HepG2 (cell line): ENCODE results near the gene EPHA3. TPM values are rescaled to one million over a fixed set of nuclear protein-coding genes. Genes with fewer than 3 reads are reported as not detected.

Source experiments
- ATAC-seq: fragments of 200-7000 bp; cut with Tn5 transposase; 3 replicates; pipeline ENCODE4 v1.9.1; 2020; ENCODE audit warnings: mild to moderate bottlenecking, moderate library complexity
- BruUV-seq: library from RNA; stranded (reverse); fragments of 400-500 nt; replicated peaks from 2 replicates; lab custom pipeline; 2021; lab: Mats Ljungman, UMichigan
- CTCF ChIA-PET: fragments of 300-600 bp; formaldehyde crosslinking; extraction: SDS; loops from one replicate; lab custom pipeline; 2021; ENCODE audit warnings: low total read pairs, inconsistent platforms, low intra/inter-chr PET ratio; lab: Yijun Ruan, JAX
- POLR2A ChIA-PET: fragments of 350-600 bp; sonication (Branson Sonifier 250); formaldehyde crosslinking; loops from one replicate; lab custom pipeline; 2020; ENCODE audit warnings: antibody characterized with exemption, inconsistent platforms; lab: Yijun Ruan, JAX
- DNase-seq: peaks from one replicate; pipeline ENCODE4 v3.0.0-alpha.2; 2015; ENCODE audit warnings: low spot score
- FAIRE-seq: peaks from 3 replicates; lab custom pipeline; 2011; peaks lifted over from hg19 to GRCh38; lab: Jason Lieb, UNC
- H2AFZ ChIP-seq: one replicate; pipeline ENCODE4 v1.6.1; 2011; ENCODE audit warnings: low read length, inconsistent platforms
- H3K27ac ChIP-seq: fragments of 300-600 bp; 3 replicates; pipeline ENCODE4 v1.8.0; 2011; ENCODE audit warnings: mixed run types, mild to moderate bottlenecking, mixed read lengths, low read length, inconsistent platforms; ENCODE audit not compliant: insufficient read depth; ENCODE audit errors: extremely low read length
- H3K27me3 ChIP-seq, 2 experiments: fragments of 200-600 bp in 1 of 2; 2 replicates in 1 of 2; 3 replicates in 1 of 2; pipeline versions ENCODE4 v1.6.0 to v1.8.0; 2011; ENCODE audit warnings: low read length in 2 of 2, mild to moderate bottlenecking in 2 of 2, moderate library complexity in 2 of 2, inconsistent platforms in 1 of 2; ENCODE audit not compliant: insufficient read depth in 2 of 2, control insufficient read depth in 1 of 2
- H3K36me3 ChIP-seq, 2 experiments: fragments of 200-600 bp in 1 of 2; replicated peaks in 1 of 2; 2 replicates in 1 of 2; 3 replicates in 1 of 2; pipeline versions ENCODE4 v1.5.1 to v1.8.0; 2011; ENCODE audit warnings: low read length in 2 of 2, inconsistent platforms in 1 of 2; ENCODE audit not compliant: insufficient read depth in 2 of 2, control insufficient read depth in 1 of 2
- H3K4me1 ChIP-seq: 2 replicates; pipeline ENCODE4 v1.5.1; 2012; ENCODE audit warnings: low read length, inconsistent platforms; ENCODE audit not compliant: insufficient read depth
- H3K4me2 ChIP-seq: 2 replicates; pipeline ENCODE4 v1.6.0; 2011; ENCODE audit warnings: low read depth, low read length, inconsistent platforms
- H3K4me3 ChIP-seq, 3 experiments: fragments of 200-600 bp in 1 of 3; sonication (generic), shearing (Covaris generic) in 1 of 3; replicated peaks in 1 of 3; 2 replicates each; pipeline ENCODE4 v1.5.1; 2011 to 2016; ENCODE audit warnings: low read length in 3 of 3, inconsistent platforms in 2 of 3, low read depth in 2 of 3, mild to moderate bottlenecking in 2 of 3, control low read depth in 1 of 3, mixed read lengths in 1 of 3; ENCODE audit not compliant: insufficient read depth in 1 of 3
- H3K79me2 ChIP-seq: one replicate; pipeline ENCODE4 v1.6.1; 2011; ENCODE audit warnings: low read length, inconsistent platforms; ENCODE audit not compliant: insufficient read depth
- H3K9ac ChIP-seq: 2 replicates; pipeline ENCODE4 v1.6.0; 2011; ENCODE audit warnings: mild to moderate bottlenecking, low read depth, low read length, inconsistent platforms; ENCODE audit not compliant: insufficient read depth
- H3K9me3 ChIP-seq: 2 replicates; pipeline ENCODE4 v1.5.1; 2012; ENCODE audit warnings: mild to moderate bottlenecking, low read length
- H4K20me1 ChIP-seq: 2 replicates; pipeline ENCODE4 v1.6.0; 2011; ENCODE audit warnings: inconsistent platforms, mild to moderate bottlenecking, low read length, moderate library complexity; ENCODE audit not compliant: insufficient read depth
- TGIF2 ChIP-seq: IDR thresholded peaks from 2 replicates; pipeline ENCODE4 v1.6.1; 2016; ENCODE audit warnings: control low read depth, missing compliant biosample characterization
- ZBTB39 ChIP-seq: sonication (generic); formaldehyde crosslinking; IDR thresholded peaks from 2 replicates; pipeline ENCODE4 v1.5.0; 2020; ENCODE audit warnings: missing genetic modification reagents
- ZNF775 ChIP-seq: sonication (generic); formaldehyde crosslinking; IDR thresholded peaks from 2 replicates; pipeline ENCODE4 v1.4.0; 2020; ENCODE audit warnings: missing genetic modification reagents, mild to moderate bottlenecking, moderate library complexity, borderline replicate concordance
- WGBS: methylation state at CpG from one replicate; pipeline ENCODE4 v1.1.6; 2017; ENCODE audit warnings: low lambda C conversion rate; 5-methylcytosine and 5-hydroxymethylcytosine counted together
- in situ Hi-C: cut with HindIII; loops from 2 replicates; pipeline ENCODE4 v1.10.0; 2017; ENCODE audit warnings: low pct_unique_long_range_greater_than_20kb; ENCODE audit not compliant: extremely low pct_ligation_motif_present
- intact Hi-C: fragments of 100-400 bp; cut with micrococcal nuclease; formaldehyde crosslinking; loops from one replicate; pipeline ENCODE4 v1.10.0; 2022; ENCODE audit not compliant: unreplicated experiment
- polyA plus RNA-seq, 8 experiments: library from polyadenylated mRNA; depleted of rRNA in 3 of 8; stranded (reverse) in 7 of 8; unstranded in 1 of 8; fragments of >200 nt; fragmentation: Illumina TruSeq in 4 of 8; extraction: Trizol in 4 of 8; gene quantifications; 2 replicates each; pipeline versions ENCODE4 v1.2.1 to v1.2.3, GENCODE V29; 2011 to 2016; ENCODE audit warnings: low read depth in 4 of 8, missing spikeins in 1 of 8, mixed read lengths in 1 of 8; ENCODE audit not compliant: insufficient read depth in 1 of 8
- total RNA-seq, 5 experiments: library from RNA; depleted of rRNA; stranded (reverse); fragments of >200 nt; fragmentation: Illumina TruSeq; extraction: Trizol; gene quantifications; 2 replicates each; pipeline ENCODE4 v1.2.3, GENCODE V29; 2016; ENCODE audit warnings: low read depth in 1 of 5
- TF ChIP-seq, protein P1 (sequence below): sonication (generic); formaldehyde crosslinking; IDR thresholded peaks from 2 replicates; pipeline ENCODE4 v1.5.0; 2020; ENCODE audit warnings: mild to moderate bottlenecking, missing genetic modification reagents, moderate library complexity

EPHA3 gene
- total and polyA plus RNA-seq, 2 of the 13 experiments (the other 11 are each of a cell fraction or from before 2014, with no cell fraction given): 0.01 TPM; not detected in 1

GRCh38 chr3:89245612-89246011, 138.2 kb downstream of the EPHA3 start:
- no peaks in the 10 kb centered on the region; the same call in 1 of the 2 replicates for H4K20me1 ChIP-seq
- H3K4me2 ChIP-seq: no peak overlapping the region
- no peak overlapping the region for H2AFZ ChIP-seq
- no peak for FAIRE-seq
- no peaks in the 10 kb centered on the region for H3K79me2 ChIP-seq
- 32% methylated on average over 2 of the region's 2 CpGs for WGBS
- TF ChIP-seq ZBTB39 (CRISPR knock-in tag) (no peak), TGIF2 (CRISPR knock-in tag) (no peak)
- H3K27me3 ChIP-seq: no peaks in the 10 kb centered on the region
- CTCF ChIA-PET: no interaction called here
- no peaks in the 10 kb centered on the region for H3K4me1 ChIP-seq
- DNase-seq: no peak
- in situ Hi-C loops (no loop called here), intact Hi-C loops (no loop called here)
- BruUV-seq: no TSS peak
- H3K9ac ChIP-seq: no peak overlapping the region
- ATAC-seq: no peak
- no peaks in the 10 kb centered on the region for H3K36me3 ChIP-seq
- no peaks in the 10 kb centered on the region for H3K9me3 ChIP-seq
- POLR2A ChIA-PET: no interaction called here
- H3K27ac ChIP-seq: no peak overlapping the region
- H3K4me3 ChIP-seq: no peak overlapping the region

- Histone ChIP-seq H3K36me3 (no peaks in the 10 kb centered on the region), H3K79me2 (no peaks in the 10 kb centered on the region), H3K27ac (no peak overlapping the region), H3K9ac (no peak overlapping the region), H3K4me1 (no peaks in the 10 kb centered on the region), H3K4me2 (no peak overlapping the region), H2AFZ (no peak overlapping the region), H3K27me3 (no peaks in the 10 kb centered on the region), H3K9me3 (no peaks in the 10 kb centered on the region), H3K4me3 (no peak overlapping the region), H4K20me1 (no peaks in the 10 kb centered on the region; the same call in 1 of the 2 replicates)
- FAIRE-seq (no peak), ATAC-seq (peak; percentile 84), DNase-seq (no peak)
- POLR2A ChIA-PET: no interaction called here
- in situ Hi-C loops (no loop called here), intact Hi-C loops (no loop called here)
- TF ChIP-seq ZNF775 (CRISPR knock-in tag): no peak
- TF ChIP-seq, protein P1, sequence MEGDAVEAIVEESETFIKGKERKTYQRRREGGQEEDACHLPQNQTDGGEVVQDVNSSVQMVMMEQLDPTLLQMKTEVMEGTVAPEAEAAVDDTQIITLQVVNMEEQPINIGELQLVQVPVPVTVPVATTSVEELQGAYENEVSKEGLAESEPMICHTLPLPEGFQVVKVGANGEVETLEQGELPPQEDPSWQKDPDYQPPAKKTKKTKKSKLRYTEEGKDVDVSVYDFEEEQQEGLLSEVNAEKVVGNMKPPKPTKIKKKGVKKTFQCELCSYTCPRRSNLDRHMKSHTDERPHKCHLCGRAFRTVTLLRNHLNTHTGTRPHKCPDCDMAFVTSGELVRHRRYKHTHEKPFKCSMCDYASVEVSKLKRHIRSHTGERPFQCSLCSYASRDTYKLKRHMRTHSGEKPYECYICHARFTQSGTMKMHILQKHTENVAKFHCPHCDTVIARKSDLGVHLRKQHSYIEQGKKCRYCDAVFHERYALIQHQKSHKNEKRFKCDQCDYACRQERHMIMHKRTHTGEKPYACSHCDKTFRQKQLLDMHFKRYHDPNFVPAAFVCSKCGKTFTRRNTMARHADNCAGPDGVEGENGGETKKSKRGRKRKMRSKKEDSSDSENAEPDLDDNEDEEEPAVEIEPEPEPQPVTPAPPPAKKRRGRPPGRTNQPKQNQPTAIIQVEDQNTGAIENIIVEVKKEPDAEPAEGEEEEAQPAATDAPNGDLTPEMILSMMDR (CRISPR knock-in tag): peak; percentile 11; the same call in 1 of the 2 replicates
- WGBS: 0% methylated on average over 1 of the region's 1 CpG
- CTCF ChIA-PET: no interaction called here
- BruUV-seq: no TSS peak
Measured at GRCh38 chr3:89246326-89246725, 138.9 kb downstream of the EPHA3 start.
